ENCODE measurements around the gene TUBB2B.

DNA sequence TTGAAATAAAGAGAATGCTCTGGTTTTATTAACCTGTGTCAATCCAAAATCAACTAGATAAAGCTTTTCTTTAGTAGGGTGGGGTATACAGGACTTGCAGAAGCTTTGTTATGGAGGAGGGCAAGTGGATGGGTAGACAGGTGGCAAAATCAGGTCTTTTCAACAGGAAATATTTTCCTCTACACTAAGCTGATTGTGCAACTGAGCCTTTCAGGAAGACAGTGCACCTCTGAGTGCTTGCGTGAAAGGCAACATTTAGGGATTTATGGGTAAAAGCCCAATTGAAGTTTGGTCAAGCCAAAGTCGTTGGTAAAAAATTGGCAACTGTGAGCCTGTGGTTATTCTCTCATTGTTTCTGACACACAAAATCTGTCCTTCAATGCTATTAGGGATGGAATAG lies 46.3 kb downstream of the TUBB2B start:
- TF ChIP-seq, protein P1, sequence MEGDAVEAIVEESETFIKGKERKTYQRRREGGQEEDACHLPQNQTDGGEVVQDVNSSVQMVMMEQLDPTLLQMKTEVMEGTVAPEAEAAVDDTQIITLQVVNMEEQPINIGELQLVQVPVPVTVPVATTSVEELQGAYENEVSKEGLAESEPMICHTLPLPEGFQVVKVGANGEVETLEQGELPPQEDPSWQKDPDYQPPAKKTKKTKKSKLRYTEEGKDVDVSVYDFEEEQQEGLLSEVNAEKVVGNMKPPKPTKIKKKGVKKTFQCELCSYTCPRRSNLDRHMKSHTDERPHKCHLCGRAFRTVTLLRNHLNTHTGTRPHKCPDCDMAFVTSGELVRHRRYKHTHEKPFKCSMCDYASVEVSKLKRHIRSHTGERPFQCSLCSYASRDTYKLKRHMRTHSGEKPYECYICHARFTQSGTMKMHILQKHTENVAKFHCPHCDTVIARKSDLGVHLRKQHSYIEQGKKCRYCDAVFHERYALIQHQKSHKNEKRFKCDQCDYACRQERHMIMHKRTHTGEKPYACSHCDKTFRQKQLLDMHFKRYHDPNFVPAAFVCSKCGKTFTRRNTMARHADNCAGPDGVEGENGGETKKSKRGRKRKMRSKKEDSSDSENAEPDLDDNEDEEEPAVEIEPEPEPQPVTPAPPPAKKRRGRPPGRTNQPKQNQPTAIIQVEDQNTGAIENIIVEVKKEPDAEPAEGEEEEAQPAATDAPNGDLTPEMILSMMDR (IDR thresholded peaks at IDR 0.05 in 8 of 11, conservative IDR thresholded peaks at IDR 0.05 in 3 of 11): no peak
- TF ChIP-seq POLR2A (IDR thresholded peaks at IDR 0.05) (no peak), POLR2AphosphoS5 (IDR thresholded peaks at IDR 0.05) (no peak)

All from spleen (tissue), 7 donors.